ENCODE measurements around the gene FBXL22.
"Not testable (repeated sequence)": the region's sequence is repeated elsewhere in the genome, so short reads cannot be mapped to it uniquely, and the experiment has no call there.

The FBXL22 gene

GRCh38 chr15:63611177-63611576 lies 14.0 kb downstream of the FBXL22 start:
- no peak for DNase-seq (ENCODE audit: low read depth in 2 of 2)

- DNase-seq (ENCODE audit: low read depth in 2 of 2), result no peak
Measured at GRCh38 chr15:63612300-63612699, 15.1 kb downstream of the FBXL22 start.

- DNase-seq (ENCODE audit: low read depth in 2 of 2), result no peak
Measured at GRCh38 chr15:63615935-63616334, 18.7 kb downstream of the FBXL22 start.

- DNase-seq (ENCODE audit: low read depth in 2 of 2), result not testable (repeated sequence)
Measured at GRCh38 chr15:63617147-63617546, 20.0 kb downstream of the FBXL22 start.

GRCh38 chr15:63617627-63618026 lies 20.4 kb downstream of the FBXL22 start:
- DNase-seq (ENCODE audit: low read depth in 2 of 2), result not testable (repeated sequence)

- DNase-seq (ENCODE audit: low read depth in 2 of 2), result not testable (repeated sequence)
Measured at GRCh38 chr15:63620760-63621159, 23.6 kb downstream of the FBXL22 start.

GRCh38 chr15:63623232-63623969 lies 26.2 kb downstream of the FBXL22 start:
- DNase-seq (ENCODE audit: low read depth in 2 of 2), result no peak

GRCh38 chr15:63626955-63627354 lies 29.8 kb downstream of the FBXL22 start:
- DNase-seq (ENCODE audit: low read depth in 2 of 2), result no peak

GRCh38 chr15:63628123-63628822 lies 31.1 kb downstream of the FBXL22 start:
- DNase-seq (ENCODE audit: low read depth in 2 of 2), result no peak

GRCh38 chr15:63630036-63630751 lies 33.0 kb downstream of the FBXL22 start:
- DNase-seq (ENCODE audit: low read depth in 2 of 2), result no peak

- no peak for DNase-seq (ENCODE audit: low read depth in 2 of 2)
Measured at GRCh38 chr15:63633312-63633711, 36.1 kb downstream of the FBXL22 start.

- no peak for DNase-seq (ENCODE audit: low read depth in 2 of 2)
Measured at GRCh38 chr15:63634154-63634553, 37.0 kb downstream of the FBXL22 start.

GRCh38 chr15:63636518-63637061 lies 39.4 kb downstream of the FBXL22 start:
- no peak for DNase-seq (ENCODE audit: low read depth in 2 of 2)

GRCh38 chr15:63638839-63639238 lies 41.7 kb downstream of the FBXL22 start:
- DNase-seq (ENCODE audit: low read depth in 2 of 2), result no peak

- no peak for DNase-seq (ENCODE audit: low read depth in 2 of 2)
Measured at GRCh38 chr15:63640146-63640545, 43.0 kb downstream of the FBXL22 start.
